Measurements from ENCODE around the gene LRRC8C.

DNA sequence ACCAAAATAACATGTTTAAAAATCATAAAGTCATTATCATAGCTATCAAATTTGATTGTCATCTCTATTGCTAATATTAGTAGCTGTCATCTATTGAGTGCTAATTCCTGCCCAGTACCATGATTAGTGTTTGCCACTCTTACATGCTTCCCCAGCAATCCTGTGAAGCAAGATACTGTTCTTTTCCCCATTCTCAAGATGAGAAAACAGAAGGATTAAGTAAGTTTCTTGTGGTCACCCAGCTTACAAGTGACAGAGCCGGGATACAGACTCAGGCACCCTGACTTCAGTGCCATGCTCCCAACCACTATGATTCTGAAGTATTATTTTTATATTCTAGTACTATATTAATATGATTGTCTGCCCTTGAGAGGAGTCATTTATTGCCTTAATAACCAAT, 36.5 kb downstream of the LRRC8C start:
- TF ChIP-seq CTCF (IDR thresholded peaks at IDR 0.05; ENCODE audit: insufficient read depth, low read depth, low read length) (no peak), EZH2 (IDR thresholded peaks at IDR 0.05; ENCODE audit: insufficient read depth, low read length) (no peak)

Data from astrocyte (in vitro differentiated cells and primary cell).